ENCODE measurements around the gene RAX2. TPM values are rescaled to one million over a fixed set of nuclear protein-coding genes. Genes with fewer than 3 reads are reported as not detected.

The RAX2 gene
- total RNA-seq, 1 donor from 2014 or later = not detected

DNA sequence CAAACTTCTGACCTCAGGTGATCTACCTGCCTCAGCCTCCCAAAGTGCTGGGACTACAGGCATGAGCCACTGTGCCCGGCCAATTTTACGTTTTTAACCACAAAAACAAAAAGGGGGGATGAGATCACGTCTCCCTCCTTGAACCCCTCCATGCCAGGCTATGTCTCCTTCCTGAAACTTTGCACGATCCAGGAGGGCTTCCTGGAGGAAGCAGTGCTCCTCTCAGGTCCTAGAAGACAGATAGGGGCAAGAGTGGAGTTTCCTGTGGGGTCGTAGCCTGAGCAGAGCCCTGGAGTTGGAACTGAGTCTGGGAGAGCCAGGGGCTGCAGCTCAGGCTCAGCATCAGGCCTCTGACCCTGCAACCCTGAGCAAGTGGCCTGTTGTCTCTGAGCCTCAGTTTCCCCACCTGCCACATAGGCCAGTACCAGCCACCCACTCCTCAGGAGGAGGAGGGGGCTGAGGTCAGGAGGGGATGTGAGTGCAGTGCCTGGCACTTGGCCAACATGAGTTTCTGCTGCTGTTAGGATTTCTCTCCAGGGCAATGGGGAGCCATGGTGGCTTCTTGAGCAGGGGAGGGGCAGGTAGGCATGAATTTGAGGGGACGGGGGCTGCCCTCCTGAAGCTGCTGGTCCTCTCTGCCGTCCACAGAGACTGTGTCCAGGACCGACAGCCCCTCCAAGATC lies 26.5 kb downstream of the RAX2 start:
- DNase-seq (ENCODE audit: low spot score, unreplicated experiment) = no peak
- no peaks in the 10 kb centered on the region for H3K27me3 Mint-ChIP-seq
- peaks cover 5% of the 10 kb centered on the region for H3K36me3 Mint-ChIP-seq (ENCODE audit: insufficient read depth)
- peaks cover 3% of the 10 kb centered on the region for H3K4me1 Mint-ChIP-seq (ENCODE audit: low read depth)
- H3K4me3 Mint-ChIP-seq (ENCODE audit: low read depth) = no peak overlapping the region
- TF ChIP-seq, protein P1, sequence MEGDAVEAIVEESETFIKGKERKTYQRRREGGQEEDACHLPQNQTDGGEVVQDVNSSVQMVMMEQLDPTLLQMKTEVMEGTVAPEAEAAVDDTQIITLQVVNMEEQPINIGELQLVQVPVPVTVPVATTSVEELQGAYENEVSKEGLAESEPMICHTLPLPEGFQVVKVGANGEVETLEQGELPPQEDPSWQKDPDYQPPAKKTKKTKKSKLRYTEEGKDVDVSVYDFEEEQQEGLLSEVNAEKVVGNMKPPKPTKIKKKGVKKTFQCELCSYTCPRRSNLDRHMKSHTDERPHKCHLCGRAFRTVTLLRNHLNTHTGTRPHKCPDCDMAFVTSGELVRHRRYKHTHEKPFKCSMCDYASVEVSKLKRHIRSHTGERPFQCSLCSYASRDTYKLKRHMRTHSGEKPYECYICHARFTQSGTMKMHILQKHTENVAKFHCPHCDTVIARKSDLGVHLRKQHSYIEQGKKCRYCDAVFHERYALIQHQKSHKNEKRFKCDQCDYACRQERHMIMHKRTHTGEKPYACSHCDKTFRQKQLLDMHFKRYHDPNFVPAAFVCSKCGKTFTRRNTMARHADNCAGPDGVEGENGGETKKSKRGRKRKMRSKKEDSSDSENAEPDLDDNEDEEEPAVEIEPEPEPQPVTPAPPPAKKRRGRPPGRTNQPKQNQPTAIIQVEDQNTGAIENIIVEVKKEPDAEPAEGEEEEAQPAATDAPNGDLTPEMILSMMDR (IDR thresholded peaks at IDR 0.05; ENCODE audit: unreplicated experiment) = no peak
- no peaks in the 10 kb centered on the region for H3K9me3 Mint-ChIP-seq (ENCODE audit: low read depth)
- no peak overlapping the region for H3K27ac Mint-ChIP-seq

DNA sequence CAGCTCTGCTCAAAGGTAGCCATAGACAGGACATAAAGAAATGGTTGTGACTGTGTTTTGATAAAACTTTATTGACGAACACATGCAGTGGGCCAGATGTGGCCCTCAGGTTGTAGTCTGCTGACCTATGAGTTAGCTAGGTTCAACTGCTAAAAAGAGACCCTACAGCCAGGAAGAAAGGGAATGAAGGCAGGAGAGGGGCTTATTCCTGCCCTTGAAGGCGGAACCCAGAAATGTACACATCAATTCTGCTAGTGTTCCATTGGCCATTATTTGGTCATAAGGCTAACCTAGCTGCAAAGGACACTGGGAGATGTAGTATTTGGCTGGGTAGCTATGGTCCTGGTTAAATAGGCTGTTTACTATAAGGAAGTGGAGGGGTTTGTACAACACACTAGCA lies 28.5 kb downstream of the RAX2 start:
- no peak overlapping the region for H3K27ac Mint-ChIP-seq
- no peak overlapping the region for H3K4me3 Mint-ChIP-seq (ENCODE audit: low read depth)
- H3K9me3 Mint-ChIP-seq (ENCODE audit: low read depth) = no peaks in the 10 kb centered on the region
- H3K36me3 Mint-ChIP-seq (ENCODE audit: insufficient read depth) = no peaks in the 10 kb centered on the region
- no peaks in the 10 kb centered on the region for H3K27me3 Mint-ChIP-seq
- TF ChIP-seq, protein P1 (IDR thresholded peaks at IDR 0.05; ENCODE audit: unreplicated experiment) = no peak
- DNase-seq (ENCODE audit: low spot score, unreplicated experiment) = no peak
- peaks cover 3% of the 10 kb centered on the region for H3K4me1 Mint-ChIP-seq (ENCODE audit: low read depth)

DNA sequence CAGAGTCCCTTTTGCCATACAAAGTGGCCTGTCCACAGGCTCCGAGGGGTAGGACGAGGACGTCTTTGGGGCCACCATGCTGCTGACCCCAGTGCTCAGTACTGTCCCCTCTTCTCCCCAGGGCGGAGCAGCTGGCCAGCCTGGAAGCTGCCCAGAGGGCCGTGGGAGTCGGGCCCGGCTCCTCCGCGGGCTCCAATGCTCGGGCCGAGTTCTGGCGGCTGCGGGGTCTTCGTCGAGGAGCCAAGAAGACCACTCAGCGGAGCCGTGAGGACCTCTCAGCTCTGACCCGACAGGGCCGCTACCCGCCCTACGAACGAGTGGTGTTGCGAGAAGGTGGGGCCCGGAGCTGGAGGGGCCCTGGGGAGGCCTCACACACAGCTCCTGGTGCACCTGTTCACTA lies 31.6 kb downstream of the RAX2 start:
- TF ChIP-seq, protein P1 (IDR thresholded peaks at IDR 0.05; ENCODE audit: unreplicated experiment) = no peak
- Mint-ChIP-seq H3K27me3 (no peaks in the 10 kb centered on the region), H3K36me3 (ENCODE audit: insufficient read depth) (peaks cover 5% of the 10 kb centered on the region), H3K9me3 (ENCODE audit: low read depth) (no peaks in the 10 kb centered on the region), H3K4me1 (ENCODE audit: low read depth) (peaks cover 3% of the 10 kb centered on the region), H3K27ac (no peak overlapping the region), H3K4me3 (ENCODE audit: low read depth) (no peak overlapping the region)
- DNase-seq (ENCODE audit: low spot score, unreplicated experiment) = no peak

DNA sequence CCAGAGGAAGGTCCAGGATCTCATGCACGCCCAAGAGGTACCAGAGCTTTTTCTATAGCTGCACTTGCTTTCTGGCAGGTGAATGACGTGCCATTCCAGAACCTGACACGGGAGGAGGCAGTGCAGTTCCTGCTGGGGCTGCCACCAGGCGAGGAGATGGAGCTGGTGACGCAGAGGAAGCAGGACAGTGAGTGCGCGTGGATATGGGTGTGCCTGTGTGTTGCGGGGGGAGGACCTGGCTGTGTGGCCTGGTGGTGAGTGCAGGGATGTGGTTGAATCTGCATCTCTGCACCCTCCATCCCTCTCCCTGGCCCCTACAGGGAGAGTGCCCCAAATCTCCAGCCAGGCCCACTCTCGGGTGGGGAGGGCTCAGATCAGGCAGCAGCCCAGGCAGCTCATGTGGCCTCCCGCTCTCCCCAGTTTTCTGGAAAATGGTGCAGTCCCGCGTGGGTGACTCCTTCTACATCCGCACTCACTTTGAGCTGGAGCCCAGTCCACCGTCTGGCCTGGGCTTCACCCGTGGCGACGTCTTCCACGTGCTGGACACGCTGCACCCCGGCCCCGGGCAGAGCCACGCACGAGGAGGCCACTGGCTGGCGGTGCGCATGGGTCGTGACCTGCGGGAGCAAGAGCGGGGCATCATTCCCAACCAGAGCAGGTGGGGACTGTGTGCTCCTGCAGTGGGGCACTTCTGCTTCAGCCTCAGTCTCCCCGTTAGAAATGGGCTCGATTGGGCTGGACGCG lies 33.4 kb downstream of the RAX2 start:
- Mint-ChIP-seq H3K36me3 (ENCODE audit: insufficient read depth) (peaks cover 5% of the 10 kb centered on the region), H3K27ac (no peak overlapping the region), H3K4me3 (ENCODE audit: low read depth) (no peak overlapping the region), H3K4me1 (ENCODE audit: low read depth) (no peaks in the 10 kb centered on the region), H3K9me3 (ENCODE audit: low read depth) (no peaks in the 10 kb centered on the region), H3K27me3 (no peaks in the 10 kb centered on the region)
- TF ChIP-seq, protein P1 (IDR thresholded peaks at IDR 0.05; ENCODE audit: unreplicated experiment) = no peak
- DNase-seq (ENCODE audit: low spot score, unreplicated experiment) = no peak

DNA sequence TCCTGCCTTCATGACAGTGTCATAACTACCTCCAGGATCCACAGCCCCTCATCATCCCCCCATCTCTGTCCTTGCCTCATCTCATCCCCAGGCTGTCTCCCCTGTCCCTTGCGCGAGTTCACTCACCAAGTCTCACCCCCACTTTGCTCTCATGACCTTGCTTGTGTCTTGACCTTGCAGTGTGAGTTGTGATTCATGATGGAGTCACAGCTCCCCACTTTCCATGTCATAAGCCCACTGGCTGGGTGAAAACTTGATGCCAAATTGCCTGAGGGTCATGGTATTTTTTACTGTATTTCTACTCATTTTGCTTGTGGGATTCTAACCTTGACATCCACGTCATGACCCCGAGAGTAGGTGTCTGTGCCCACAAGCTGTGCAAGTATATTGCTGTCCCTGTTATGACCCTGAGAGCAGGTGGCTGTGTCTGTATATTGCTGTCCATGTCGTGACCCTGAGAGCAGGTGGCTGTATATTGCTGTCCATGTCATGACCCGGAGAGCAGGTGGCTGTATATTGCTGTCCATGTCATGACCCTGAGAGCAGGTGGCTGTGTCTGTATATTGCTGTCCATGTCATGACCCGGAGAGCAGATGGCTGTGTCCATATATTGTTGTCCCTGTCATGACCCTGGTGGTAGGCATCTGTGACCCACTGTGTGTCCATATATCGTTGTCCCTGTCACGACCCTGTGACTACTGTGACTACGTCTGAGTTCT lies 34.4 kb downstream of the RAX2 start:
- Mint-ChIP-seq H3K4me3 (ENCODE audit: low read depth) (no peak overlapping the region), H3K4me1 (ENCODE audit: low read depth) (no peaks in the 10 kb centered on the region), H3K27ac (no peak overlapping the region), H3K9me3 (ENCODE audit: low read depth) (no peaks in the 10 kb centered on the region), H3K36me3 (ENCODE audit: insufficient read depth) (peaks cover 5% of the 10 kb centered on the region), H3K27me3 (no peaks in the 10 kb centered on the region)
- TF ChIP-seq, protein P1 (IDR thresholded peaks at IDR 0.05; ENCODE audit: unreplicated experiment) = no peak
- no peak for DNase-seq (ENCODE audit: low spot score, unreplicated experiment)

Measured in progenitor cell of endocrine pancreas (in vitro differentiated cells).